Measurements from ENCODE around the gene LYPD3.

GRCh38 chr19:43482193-43482592, 16.8 kb upstream of the LYPD3 start:
- TF ChIP-seq CTCF (IDR thresholded peaks at IDR 0.05) (no peak), POLR2A (IDR thresholded peaks at IDR 0.05) (no peak)

All from esophagus squamous epithelium (tissue), 4 donors.